GM18499 (cell line): ENCODE results near the gene FAP.

ENCODE experiments used
- ATAC-seq: cut with Tn5 transposase; IDR thresholded peaks from one replicate; pipeline ENCODE4 v1.9.1; 2021; ENCODE audit warnings: moderate number of reproducible peaks; ENCODE audit not compliant: insufficient read depth, unreplicated experiment

Gene FAP

DNA sequence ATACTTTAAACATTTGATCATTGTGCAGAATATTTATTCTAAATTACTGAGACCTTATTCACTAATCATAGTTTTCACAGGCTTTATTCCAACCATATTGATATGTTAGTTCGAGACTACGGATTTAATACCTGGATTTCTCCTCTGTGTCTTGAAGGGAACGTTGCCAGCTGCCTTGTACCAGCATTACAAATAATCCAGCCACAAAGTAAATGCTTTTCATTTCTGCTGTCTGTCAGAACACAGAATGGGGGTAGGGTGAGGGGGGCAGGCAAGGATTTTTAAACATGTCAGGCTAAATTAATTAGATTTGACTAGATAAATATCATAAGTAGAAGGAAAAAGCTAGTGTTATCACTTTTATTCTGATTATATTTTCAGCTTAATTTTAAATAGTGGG, 94.3 kb downstream of the FAP start:
- no peak for ATAC-seq

DNA sequence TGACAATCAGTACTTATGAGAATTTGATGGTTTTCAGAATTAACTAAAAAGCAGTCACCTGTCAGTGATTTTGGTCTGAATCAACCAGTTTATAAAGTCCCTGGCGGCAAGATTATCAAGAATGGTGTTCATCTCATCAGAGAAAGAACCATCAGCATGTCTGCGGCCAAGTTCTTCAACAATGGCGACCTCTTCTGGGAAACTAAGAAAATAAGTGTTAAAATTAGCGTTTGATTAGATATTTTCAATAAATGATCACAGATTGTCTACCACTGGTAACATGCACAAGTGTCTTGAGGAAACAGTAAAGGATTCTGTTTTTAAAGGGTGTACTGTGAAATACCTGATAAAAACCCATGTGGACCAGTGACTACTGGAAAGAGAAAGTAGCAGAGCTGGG, 99.3 kb downstream of the FAP start:
- ATAC-seq: no peak

DNA sequence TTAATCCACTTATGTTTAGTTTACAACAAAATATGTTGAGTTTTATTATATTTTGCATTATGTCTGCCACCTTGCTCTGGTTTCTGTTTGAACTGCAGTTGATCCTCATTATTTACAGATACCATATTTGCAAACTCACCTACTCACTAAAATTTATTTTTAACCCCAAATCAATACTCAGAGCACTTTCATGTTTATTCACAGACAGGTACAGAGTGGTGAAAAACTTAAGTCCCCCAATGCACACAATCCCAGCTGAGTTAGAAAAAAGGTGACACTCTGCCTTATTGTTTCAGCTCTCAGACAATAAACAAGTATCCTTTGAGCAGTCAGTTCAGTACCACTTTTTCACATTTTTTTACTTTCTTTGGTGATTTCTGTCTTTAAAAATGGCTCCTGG, 104.9 kb downstream of the FAP start:
- ATAC-seq: no peak

DNA sequence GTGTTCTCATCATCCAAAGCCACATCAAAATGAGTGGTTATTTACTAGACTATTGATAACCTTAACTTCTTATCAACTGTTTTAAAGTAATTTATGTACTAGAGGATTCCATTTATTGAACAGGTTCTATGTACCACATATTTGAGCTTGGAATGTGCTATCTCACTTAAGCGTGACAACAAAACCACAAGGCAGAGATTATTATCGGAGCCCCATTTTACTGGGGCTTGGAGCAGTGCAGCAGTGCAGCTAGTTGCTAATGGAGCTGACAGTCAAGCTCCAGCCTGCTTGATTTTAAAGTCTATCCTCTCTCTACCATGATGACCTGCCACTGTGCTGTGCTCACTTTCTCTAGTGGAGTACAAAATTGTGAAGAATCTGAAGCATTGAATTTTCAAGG, 115.8 kb downstream of the FAP start:
- no peak for ATAC-seq

DNA sequence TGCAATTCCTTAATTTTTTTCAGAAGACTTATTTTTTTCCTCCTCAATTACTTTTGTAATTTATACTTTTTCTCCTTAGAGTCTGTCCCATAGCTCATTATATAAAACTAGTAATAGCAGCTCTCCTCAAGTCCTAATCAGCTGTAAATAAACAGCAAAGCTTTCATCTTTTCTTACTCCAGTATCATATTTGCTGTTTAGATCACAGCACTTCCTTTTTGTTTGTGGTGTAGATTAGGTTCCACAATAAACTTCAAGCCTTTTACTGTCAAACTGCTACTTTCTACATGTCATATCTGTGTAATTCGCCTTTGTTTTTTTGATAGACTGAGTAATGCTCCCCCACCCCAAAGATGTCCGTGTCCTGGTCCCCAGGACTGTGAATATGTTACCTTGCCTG, 116.7 kb downstream of the FAP start:
- ATAC-seq: peak; percentile 9

DNA sequence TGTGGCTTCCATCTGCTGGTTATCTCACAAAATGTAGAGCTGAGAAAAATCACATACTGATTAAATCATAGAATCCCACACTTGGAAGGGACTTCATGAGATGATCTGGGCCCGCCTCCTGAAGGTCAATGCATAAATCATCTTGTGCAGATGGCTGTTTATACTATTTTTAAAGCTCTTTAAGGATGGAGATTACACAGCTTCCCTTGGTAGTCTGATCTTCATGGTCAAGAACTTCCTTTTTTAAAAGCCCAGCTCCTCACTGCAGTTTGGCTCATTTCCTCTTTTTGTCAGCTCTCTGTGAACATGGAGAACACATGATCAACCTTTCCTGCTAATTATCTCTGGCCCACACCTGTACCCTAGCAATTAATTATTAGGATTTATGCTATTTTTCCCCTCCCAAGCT, 117.1 kb downstream of the FAP start:
- peak; percentile 98 for ATAC-seq

DNA sequence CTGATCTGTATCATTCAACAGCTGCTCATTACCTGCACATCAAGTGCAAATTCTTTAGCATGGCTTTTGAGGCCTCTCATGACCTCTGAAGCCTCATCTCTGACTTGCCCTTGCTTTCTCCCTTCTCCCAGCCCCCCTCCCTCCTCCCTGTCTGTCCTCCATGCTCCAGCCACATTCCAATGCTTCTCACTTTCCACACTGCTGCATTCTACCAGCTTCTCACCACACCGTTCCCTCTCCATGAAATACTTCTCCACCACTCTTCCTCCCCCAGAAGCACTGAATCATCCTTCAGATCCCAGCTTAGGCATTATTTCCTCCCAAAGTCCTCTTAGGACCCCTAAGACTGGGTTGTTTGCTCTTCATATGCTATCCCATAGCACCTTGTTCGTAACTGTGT, 118.1 kb downstream of the FAP start:
- no peak for ATAC-seq

DNA sequence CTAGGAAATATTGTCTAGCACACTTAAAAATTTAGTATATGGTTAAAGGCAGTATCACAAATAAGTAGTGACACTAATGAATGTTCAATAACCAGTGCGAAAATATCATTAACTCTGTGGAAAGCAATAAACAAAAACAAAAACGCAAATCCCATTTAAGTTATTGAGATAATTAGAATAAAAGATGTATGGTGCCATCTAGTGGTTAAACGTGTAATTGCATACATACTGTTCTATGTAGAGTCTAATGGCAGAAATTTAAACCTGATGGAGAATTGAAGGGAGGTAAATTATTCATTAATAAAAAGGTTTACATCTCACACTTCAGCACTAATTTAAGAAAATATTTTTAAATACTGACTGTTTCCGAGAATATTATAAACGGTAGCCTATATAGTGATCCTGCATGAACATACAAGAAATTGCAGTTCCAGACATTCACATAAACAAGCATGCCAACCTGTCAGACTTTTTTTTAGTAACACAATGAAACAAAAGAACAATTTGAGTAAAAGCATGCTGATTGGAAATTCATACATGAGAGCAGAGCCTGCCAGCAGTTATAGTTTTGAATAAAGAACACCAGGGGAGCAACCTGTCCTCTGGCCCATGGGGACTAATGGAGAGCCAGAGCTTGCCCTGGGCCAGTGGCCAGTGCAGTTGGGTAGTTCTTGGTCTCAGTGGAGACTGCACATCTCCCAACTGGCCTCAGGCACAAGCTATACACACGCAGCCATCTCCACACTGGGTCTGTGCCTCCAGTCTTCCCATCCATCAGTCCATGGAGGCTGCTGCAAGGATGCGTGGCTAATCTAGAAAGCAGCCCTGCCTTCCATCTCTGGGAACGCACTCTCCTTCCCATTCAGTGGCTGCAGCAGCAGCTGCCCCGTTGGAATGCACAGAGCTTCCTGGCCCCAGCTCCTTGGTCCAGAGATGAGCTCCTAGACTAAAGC, 119.2 kb downstream of the FAP start:
- peak; percentile 33 for ATAC-seq
